Choroid plexus epithelial cell (primary cell): ENCODE data around the gene ZFAND5.

Experiments used
- DNase-seq: peaks from one replicate; pipeline ENCODE4 v3.0.0-alpha.2; 2010; ENCODE audit warnings: low read depth
- H3K4me3 ChIP-seq: 2 replicates; pipeline ENCODE4 v1.5.1; 2011; ENCODE audit warnings: low read depth, mild to moderate bottlenecking, control low read depth, low read length, moderate library complexity
- CTCF ChIP-seq: conservative IDR thresholded peaks from 2 replicates; pipeline ENCODE4 v1.5.1; 2011; ENCODE audit warnings: low read depth, mild to moderate bottlenecking, control low read depth, inconsistent platforms, low read length, moderate library complexity

The ZFAND5 gene

GRCh38 chr9:72305707-72306106 lies 59.3 kb downstream of the ZFAND5 start:
- DNase-seq = no peak
- peak overlapping the region; percentile 45 for H3K4me3 ChIP-seq
- no peak for TF ChIP-seq CTCF

- peak overlapping the region; percentile 54 for H3K4me3 ChIP-seq
- peak; percentile 98 for DNase-seq
- TF ChIP-seq CTCF = no peak
Observed at GRCh38 chr9:72305102-72305546, 59.9 kb downstream of the ZFAND5 start.

- no peak for DNase-seq
- TF ChIP-seq CTCF = no peak
- H3K4me3 ChIP-seq = peak overlapping the region; percentile 54
Observed at GRCh38 chr9:72304538-72304937, 60.5 kb downstream of the ZFAND5 start.
